Measurements from ENCODE around the gene GMPR2.
A peak's percentile ranks its signal among the peaks of the same experiment; 100 is the strongest.

DNA sequence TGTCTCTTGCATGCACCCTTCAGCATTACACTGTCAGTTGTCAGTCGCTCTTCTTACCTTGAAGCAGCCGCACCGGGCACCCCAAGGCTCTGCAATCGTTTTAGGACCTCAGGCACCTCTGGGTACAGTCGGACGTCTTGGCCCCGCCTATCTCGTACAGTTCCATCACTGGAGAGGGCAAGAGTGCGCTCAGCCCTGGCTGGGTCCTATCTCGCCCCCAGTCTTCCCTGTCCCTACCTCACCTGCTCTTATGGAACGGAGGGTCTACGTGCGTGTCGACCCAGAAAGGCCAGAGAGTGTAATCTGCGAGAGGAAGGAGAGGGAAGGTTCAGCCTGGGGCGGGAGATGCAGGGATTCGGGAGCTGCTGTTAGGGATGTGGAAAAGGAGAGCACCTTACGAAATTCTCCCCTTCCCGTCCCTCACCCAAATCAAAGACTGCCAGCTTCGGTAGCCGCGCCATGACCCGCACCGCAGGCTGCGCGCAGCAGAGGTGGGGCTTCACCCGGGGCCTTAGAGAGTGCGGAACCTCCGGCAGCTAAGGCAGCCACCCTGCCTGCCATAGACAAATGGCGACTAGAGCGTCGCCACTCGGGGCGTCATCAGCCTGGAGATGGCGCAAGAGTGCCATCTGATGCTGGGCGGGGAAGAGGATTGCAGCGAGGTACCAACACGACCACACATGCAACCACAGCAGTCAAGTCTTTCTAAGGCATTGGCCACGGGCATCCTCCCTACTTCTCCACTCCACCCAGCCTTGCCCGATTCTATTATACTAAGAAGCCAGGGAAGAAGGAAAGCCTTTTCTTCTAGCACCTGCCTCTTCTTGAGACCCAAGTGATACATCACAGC, 17.0 kb upstream of the GMPR2 start, which contains the start of gene MDP1:
- TF ChIP-seq, protein P1, sequence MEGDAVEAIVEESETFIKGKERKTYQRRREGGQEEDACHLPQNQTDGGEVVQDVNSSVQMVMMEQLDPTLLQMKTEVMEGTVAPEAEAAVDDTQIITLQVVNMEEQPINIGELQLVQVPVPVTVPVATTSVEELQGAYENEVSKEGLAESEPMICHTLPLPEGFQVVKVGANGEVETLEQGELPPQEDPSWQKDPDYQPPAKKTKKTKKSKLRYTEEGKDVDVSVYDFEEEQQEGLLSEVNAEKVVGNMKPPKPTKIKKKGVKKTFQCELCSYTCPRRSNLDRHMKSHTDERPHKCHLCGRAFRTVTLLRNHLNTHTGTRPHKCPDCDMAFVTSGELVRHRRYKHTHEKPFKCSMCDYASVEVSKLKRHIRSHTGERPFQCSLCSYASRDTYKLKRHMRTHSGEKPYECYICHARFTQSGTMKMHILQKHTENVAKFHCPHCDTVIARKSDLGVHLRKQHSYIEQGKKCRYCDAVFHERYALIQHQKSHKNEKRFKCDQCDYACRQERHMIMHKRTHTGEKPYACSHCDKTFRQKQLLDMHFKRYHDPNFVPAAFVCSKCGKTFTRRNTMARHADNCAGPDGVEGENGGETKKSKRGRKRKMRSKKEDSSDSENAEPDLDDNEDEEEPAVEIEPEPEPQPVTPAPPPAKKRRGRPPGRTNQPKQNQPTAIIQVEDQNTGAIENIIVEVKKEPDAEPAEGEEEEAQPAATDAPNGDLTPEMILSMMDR (IDR thresholded peaks at IDR 0.05), result peak; percentile 9 to 78 (median 64)
- peak in 1 of 2 donors; percentile 74 for TF ChIP-seq POLR2A (IDR thresholded peaks at IDR 0.05)
